CD4-positive, alpha-beta T cell (primary cell): ENCODE measurements around the gene AGRN. TPM values are rescaled to one million over a fixed set of nuclear protein-coding genes. Genes with fewer than 3 reads are reported as not detected.

Experiments
- ATAC-seq: fragments of 200-7000 bp; cut with Tn5 transposase; one replicate; pipeline ENCODE4 v1.10.0; 2022; ENCODE audit warnings: mild to moderate bottlenecking; ENCODE audit not compliant: poor library complexity
- CTCF ChIA-PET: fragments of 350-600 bp; sonication (Branson Sonifier 250); formaldehyde crosslinking; loops from one replicate; lab custom pipeline; 2021; ENCODE audit warnings: antibody characterized with exemption, inconsistent platforms; lab: Charles Lee
- POLR2A ChIA-PET: fragments of 350-600 bp; sonication (Branson Sonifier 250); formaldehyde crosslinking; loops from one replicate; lab custom pipeline; 2021; ENCODE audit warnings: antibody characterized with exemption, inconsistent platforms; lab: Charles Lee
- DNase-seq, 14 experiments: peaks; one replicate each; pipeline ENCODE4 v3.0.0-alpha.2; 2013 to 2020; ENCODE audit warnings: mixed read lengths in 2 of 14
- H3K27ac ChIP-seq, 2 donors: one replicate each; pipeline versions ENCODE4 v1.5.1 to v1.7.0; 2013; ENCODE audit warnings: low read length in 2 of 2, low read depth in 1 of 2, mild to moderate bottlenecking in 1 of 2
- H3K27me3 ChIP-seq, 2 experiments: 1 replicate in 1 of 2; 2 replicates in 1 of 2; pipeline versions ENCODE4 v1.6.1 to v1.7.0; 2013; ENCODE audit warnings: low read length in 2 of 2, control low read depth in 1 of 2, mild to moderate bottlenecking in 1 of 2, moderate library complexity in 1 of 2; ENCODE audit not compliant: insufficient read depth in 2 of 2, control insufficient read depth in 1 of 2
- H3K36me3 ChIP-seq: one replicate; pipeline ENCODE4 v1.6.1; 2013; ENCODE audit warnings: low read length, control low read depth; ENCODE audit not compliant: insufficient read depth
- H3K4me1 ChIP-seq: one replicate; pipeline ENCODE4 v1.6.1; 2013; ENCODE audit warnings: low read length, control low read depth; ENCODE audit not compliant: insufficient read depth
- H3K4me3 ChIP-seq: one replicate; pipeline ENCODE4 v1.5.1; 2013; ENCODE audit warnings: mild to moderate bottlenecking, low read length, moderate library complexity
- H3K9me3 ChIP-seq, 2 experiments: 1 replicate in 1 of 2; 2 replicates in 1 of 2; pipeline versions ENCODE4 v1.6.1 to v1.7.0; 2013; ENCODE audit warnings: low read length in 2 of 2, mild to moderate bottlenecking in 2 of 2, control low read depth in 1 of 2, moderate library complexity in 1 of 2; ENCODE audit not compliant: control insufficient read depth in 1 of 2, insufficient read depth in 1 of 2
- H3K27ac Mint-ChIP-seq: one replicate; pipeline ENCODE4 v1.8.0; 2020; ENCODE audit warnings: mixed read lengths
- H3K27me3 Mint-ChIP-seq: one replicate; pipeline ENCODE4 v1.8.0; 2021; ENCODE audit warnings: mixed read lengths
- H3K36me3 Mint-ChIP-seq: one replicate; pipeline ENCODE4 v1.8.0; 2021; ENCODE audit warnings: low read depth, mixed read lengths
- H3K4me1 Mint-ChIP-seq: one replicate; pipeline ENCODE4 v1.8.0; 2021; ENCODE audit warnings: low read depth, mixed read lengths
- H3K4me3 Mint-ChIP-seq: one replicate; pipeline ENCODE4 v1.8.0; 2020; ENCODE audit warnings: mild to moderate bottlenecking, mixed read lengths
- H3K9me3 Mint-ChIP-seq: one replicate; pipeline ENCODE4 v1.8.0; 2020; ENCODE audit warnings: mixed read lengths
- intact Hi-C, 2 experiments: fragments of 100-400 bp; cut with DNase I in 1 of 2; cut with micrococcal nuclease in 1 of 2; formaldehyde crosslinking; loops; one replicate each; pipeline versions ENCODE4 v1.15.1 to v1.9.0; 2023 to 2025; cut with DNase I, micrococcal nuclease
- total RNA-seq, 174 experiments: library from RNA in 2 of 174; stranded (reverse) in 2 of 174; gene quantifications; one replicate each; pipeline ENCODE4 v1.2.3 and lab custom pipeline; 2021 to 2026
- TF ChIP-seq, protein P1 (sequence below): fragments of 200-600 bp; IDR thresholded peaks from one replicate; pipeline ENCODE4 v1.8.0; 2022; ENCODE audit warnings: antibody characterized with exemption, mild to moderate bottlenecking

AGRN gene
- total RNA-seq, 2 experiments from 2014 or later, result 1.5 to 2.0 TPM

DNA sequence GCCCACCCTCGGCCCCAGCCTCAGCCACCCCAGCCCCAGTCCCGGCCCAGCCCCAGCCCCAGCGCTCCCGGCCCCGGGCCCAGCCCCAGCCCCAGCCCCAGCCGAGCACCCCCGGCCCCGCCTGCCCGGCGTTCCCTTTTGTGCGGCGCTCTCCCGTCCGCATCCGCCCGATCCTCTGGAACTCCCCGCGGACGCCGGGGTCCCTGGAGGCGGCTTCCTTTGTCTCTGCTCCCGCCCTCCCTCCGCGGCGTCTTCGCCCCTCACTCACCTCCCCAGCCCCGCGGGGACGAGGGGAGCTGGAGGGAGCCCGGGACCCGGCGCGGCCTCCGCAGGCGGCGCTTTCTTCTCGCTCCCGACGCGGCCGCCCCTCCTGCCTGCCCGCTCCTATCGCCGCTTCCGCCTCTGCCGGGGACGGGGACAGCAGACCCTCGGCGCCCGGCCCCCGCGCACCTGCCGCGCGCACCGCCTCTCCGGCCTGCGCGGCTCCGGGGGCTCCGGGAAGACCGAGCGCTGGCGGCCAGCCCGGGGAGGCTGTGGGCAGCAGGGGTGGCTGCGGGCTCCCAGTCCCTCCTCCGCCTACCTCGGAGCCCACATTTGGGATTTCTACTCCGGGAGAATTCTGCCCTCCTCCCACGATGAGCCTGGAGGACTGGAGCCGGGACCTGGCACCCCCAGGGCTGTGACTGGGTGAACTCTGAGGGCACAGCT is 14.0 kb downstream of the AGRN start:
- Mint-ChIP-seq H3K9me3 (no peaks in the 10 kb centered on the region), H3K27me3 (peaks cover 42% of the 10 kb centered on the region), H3K4me1 (peaks cover 9% of the 10 kb centered on the region), H3K4me3 (no peak overlapping the region), H3K27ac (no peak overlapping the region), H3K36me3 (no peaks in the 10 kb centered on the region)
- ChIA-PET CTCF (interaction anchor here (0.7 to 1.6 kb wide), 3 partner anchors 20 to 30 kb away, joined by 3 to 4 read pairs (median 3); partner anchors contain the start of gene ISG15), POLR2A (no interaction called here)
- no peaks in the 10 kb centered on the region for H3K36me3 ChIP-seq
- H3K27me3 ChIP-seq, result peaks cover 40 to 41% of the 10 kb centered on the region in 2 experiments
- peak in 2 of 14 experiments; percentile 13 to 50 for DNase-seq
- ATAC-seq, result no peak
- H3K9me3 ChIP-seq, result peaks cover 0 to 36% of the 10 kb centered on the region in 2 experiments
- no peak overlapping the region for H3K4me3 ChIP-seq
- H3K27ac ChIP-seq, result no peak overlapping the region
- TF ChIP-seq, protein P1, sequence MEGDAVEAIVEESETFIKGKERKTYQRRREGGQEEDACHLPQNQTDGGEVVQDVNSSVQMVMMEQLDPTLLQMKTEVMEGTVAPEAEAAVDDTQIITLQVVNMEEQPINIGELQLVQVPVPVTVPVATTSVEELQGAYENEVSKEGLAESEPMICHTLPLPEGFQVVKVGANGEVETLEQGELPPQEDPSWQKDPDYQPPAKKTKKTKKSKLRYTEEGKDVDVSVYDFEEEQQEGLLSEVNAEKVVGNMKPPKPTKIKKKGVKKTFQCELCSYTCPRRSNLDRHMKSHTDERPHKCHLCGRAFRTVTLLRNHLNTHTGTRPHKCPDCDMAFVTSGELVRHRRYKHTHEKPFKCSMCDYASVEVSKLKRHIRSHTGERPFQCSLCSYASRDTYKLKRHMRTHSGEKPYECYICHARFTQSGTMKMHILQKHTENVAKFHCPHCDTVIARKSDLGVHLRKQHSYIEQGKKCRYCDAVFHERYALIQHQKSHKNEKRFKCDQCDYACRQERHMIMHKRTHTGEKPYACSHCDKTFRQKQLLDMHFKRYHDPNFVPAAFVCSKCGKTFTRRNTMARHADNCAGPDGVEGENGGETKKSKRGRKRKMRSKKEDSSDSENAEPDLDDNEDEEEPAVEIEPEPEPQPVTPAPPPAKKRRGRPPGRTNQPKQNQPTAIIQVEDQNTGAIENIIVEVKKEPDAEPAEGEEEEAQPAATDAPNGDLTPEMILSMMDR, result no peak
- peaks cover 22% of the 10 kb centered on the region for H3K4me1 ChIP-seq
- intact Hi-C loops, result loop anchor here (1.0 to 10.0 kb wide), 4 partner anchors 258 to 408 kb away; partner anchors contain the start of genes ACAP3 (in 1 of the 2) and PUSL1 (in 1 of the 2)

DNA sequence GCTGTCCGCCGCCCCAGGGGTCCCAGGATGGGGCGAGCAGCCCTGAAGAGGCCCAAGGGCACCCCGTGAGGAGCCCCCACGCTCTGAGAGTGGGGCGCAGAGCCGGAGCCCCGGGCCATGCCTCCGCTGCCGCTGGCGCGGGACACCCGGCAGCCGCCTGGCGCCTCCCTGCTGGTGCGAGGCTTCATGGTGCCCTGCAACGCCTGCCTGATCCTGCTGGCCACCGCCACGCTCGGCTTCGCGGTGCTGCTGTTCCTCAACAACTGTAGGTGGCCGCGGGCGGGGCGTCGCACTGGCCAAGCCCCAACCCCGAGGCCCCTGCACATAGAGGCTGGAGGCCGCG is 14.5 kb downstream of the AGRN start:
- no peak for DNase-seq
- intact Hi-C loops, result loop anchor here (5.0 to 10.0 kb wide), 3 partner anchors 258 to 408 kb away; partner anchors contain the start of genes ACAP3 (in 1 of the 2) and PUSL1 (in 1 of the 2)
- H3K9me3 ChIP-seq, result peaks cover 0 to 36% of the 10 kb centered on the region in 2 experiments
- no peak for ATAC-seq
- H3K36me3 Mint-ChIP-seq, result no peaks in the 10 kb centered on the region
- no peak overlapping the region for H3K27ac Mint-ChIP-seq
- peaks cover 28% of the 10 kb centered on the region for H3K4me1 ChIP-seq
- H3K4me3 Mint-ChIP-seq, result peak overlapping the region; percentile 66
- H3K27ac ChIP-seq, result no peak overlapping the region
- CTCF ChIA-PET, result interaction anchor here (1.2 kb wide), 1 partner anchor 30 kb away, joined by 3 read pairs; no protein-coding TSS in a partner anchor
- peaks cover 40 to 47% of the 10 kb centered on the region in 2 experiments for H3K27me3 ChIP-seq
- H3K36me3 ChIP-seq, result no peaks in the 10 kb centered on the region
- TF ChIP-seq, protein P1, result no peak
- peaks cover 47% of the 10 kb centered on the region for H3K27me3 Mint-ChIP-seq
- H3K4me1 Mint-ChIP-seq, result peaks cover 15% of the 10 kb centered on the region
- H3K9me3 Mint-ChIP-seq, result no peaks in the 10 kb centered on the region
- POLR2A ChIA-PET, result no interaction called here
- H3K4me3 ChIP-seq, result no peak overlapping the region

DNA sequence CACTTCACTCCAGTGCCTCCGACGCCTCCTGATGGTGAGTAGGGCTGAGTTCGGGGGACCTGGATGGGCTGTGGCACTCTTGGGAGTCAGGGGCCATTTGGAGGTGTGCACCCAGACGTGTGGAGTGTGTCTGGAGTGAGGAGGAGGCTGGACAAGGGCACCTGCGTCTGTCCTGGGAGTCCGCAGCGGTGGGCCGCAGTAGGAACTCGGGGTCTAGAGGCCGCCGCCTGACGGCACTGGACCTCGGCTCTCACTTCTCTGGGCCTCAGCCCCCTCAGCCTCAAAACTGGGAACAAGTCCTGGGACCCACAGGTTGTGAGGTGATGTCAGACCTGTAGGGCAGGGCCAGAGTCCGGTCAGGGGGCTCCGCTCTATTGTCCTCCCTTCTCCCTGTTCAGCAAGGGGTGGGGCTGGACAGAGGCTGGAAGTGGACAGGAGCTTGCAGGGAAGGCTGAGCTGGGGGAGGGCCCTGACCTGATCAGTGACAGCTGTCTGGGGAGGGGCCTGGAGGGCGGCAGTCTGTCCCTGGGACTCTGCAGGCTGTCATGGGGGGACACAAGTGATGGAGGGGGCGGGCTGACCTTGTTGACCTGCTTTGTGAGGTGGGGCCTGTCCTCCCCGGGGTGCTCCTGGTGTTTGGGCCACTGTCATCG is 15.5 kb downstream of the AGRN start:
- Mint-ChIP-seq H3K9me3 (no peaks in the 10 kb centered on the region), H3K27me3 (peaks cover 49% of the 10 kb centered on the region), H3K27ac (no peak overlapping the region), H3K36me3 (no peaks in the 10 kb centered on the region), H3K4me1 (peaks cover 20% of the 10 kb centered on the region), H3K4me3 (no peak overlapping the region)
- Histone ChIP-seq H3K9me3 (peaks cover 0 to 36% of the 10 kb centered on the region in 2 experiments), H3K27me3 (peaks cover 40 to 48% of the 10 kb centered on the region in 2 experiments), H3K36me3 (no peaks in the 10 kb centered on the region), H3K4me1 (peaks cover 38% of the 10 kb centered on the region), H3K4me3 (no peak overlapping the region), H3K27ac (no peak overlapping the region)
- TF ChIP-seq, protein P1, result no peak
- ATAC-seq (no peak), DNase-seq (no peak)
- POLR2A ChIA-PET, result no interaction called here
- intact Hi-C loops, result loop anchor here in 1 of 2 experiments (5.0 to 10.0 kb wide), 2 partner anchors 77 to 269 kb away; partner anchors contain the start of genes ACAP3 and PUSL1
- CTCF ChIA-PET, result no interaction called here
